GM21723 (cell line): ENCODE data around the gene NREP.

ENCODE experiments used
- ATAC-seq: cut with Tn5 transposase; IDR thresholded peaks from one replicate; pipeline ENCODE4 v1.9.1; 2021; ENCODE audit warnings: mild to moderate bottlenecking, moderate library complexity; ENCODE audit not compliant: unreplicated experiment

Gene NREP

GRCh38 chr5:111697881-111698757, 58.9 kb downstream of the NREP start:
- ATAC-seq = no peak

GRCh38 chr5:111697215-111697614, 59.8 kb downstream of the NREP start:
- ATAC-seq = no peak

GRCh38 chr5:111695991-111696390, 61.0 kb downstream of the NREP start:
- no peak for ATAC-seq

GRCh38 chr5:111694133-111694532, 62.9 kb downstream of the NREP start:
- no peak for ATAC-seq

GRCh38 chr5:111691914-111692313, 65.1 kb downstream of the NREP start:
- ATAC-seq = no peak

- no peak for ATAC-seq
Measured at GRCh38 chr5:111691508-111691907, 65.5 kb downstream of the NREP start.

GRCh38 chr5:111689357-111689935, 67.5 kb downstream of the NREP start:
- no peak for ATAC-seq

- ATAC-seq = no peak
Measured at GRCh38 chr5:111685969-111686368, 71.0 kb downstream of the NREP start.

GRCh38 chr5:111682641-111683040, 74.4 kb downstream of the NREP start:
- no peak for ATAC-seq

- no peak for ATAC-seq
Measured at GRCh38 chr5:111682121-111682520, 74.9 kb downstream of the NREP start.

- ATAC-seq = no peak
Measured at GRCh38 chr5:111681414-111682120, 75.4 kb downstream of the NREP start.

GRCh38 chr5:111680737-111681413, 76.1 kb downstream of the NREP start:
- ATAC-seq = no peak

- no peak for ATAC-seq
Measured at GRCh38 chr5:111679611-111680010, 77.4 kb downstream of the NREP start.
